Measurements from ENCODE around the gene ETV5. TPM values are rescaled to one million over a fixed set of nuclear protein-coding genes. Genes with fewer than 3 reads are reported as not detected.

The ETV5 gene
- total and polyA plus RNA-seq, 9 of the 15 experiments (the other 6 are each of a cell fraction or from before 2014, with no cell fraction given), result 9.2 to 25.9 (median 15.9) TPM

Small RNAs within 50 kb of the gene (small RNA-seq; reads per million reads assigned to genes)
- gene RF00017, result not detected

Other genes starting within 250 kb of the ETV5 start
- gene TRA2B, start 171.1 kb downstream of the ETV5 start, total RNA-seq (2014; rRNA removed), result 345 and 451 TPM in 2 replicates
- gene TRA2B, start 171.1 kb downstream of the ETV5 start, total RNA-seq (2014; rRNA removed; fragmentation: Illumina TruSeq; extraction: Trizol), result 278 and 286 TPM in 2 replicates
- gene TRA2B, start 171.1 kb downstream of the ETV5 start, total RNA-seq (2015; rRNA removed; fragmentation: Illumina TruSeq; extraction: Trizol), result 385 and 411 TPM in 2 replicates
- gene TRA2B, start 171.1 kb downstream of the ETV5 start, total RNA-seq (2021), result 244 and 254 TPM in 2 replicates
- 224 and 295 TPM in 2 replicates for gene TRA2B, start 171.1 kb downstream of the ETV5 start, polyA plus RNA-seq (2011; rRNA removed)
- 285 and 300 TPM in 2 replicates for gene TRA2B, start 171.1 kb downstream of the ETV5 start, polyA plus RNA-seq (2014; fragmentation: Illumina TruSeq; extraction: Trizol)
- gene TRA2B, start 171.1 kb downstream of the ETV5 start, polyA plus RNA-seq (2014; fragmentation: Nextera tagmentation; extraction: Ambion mirVana), result 100 to 1,000 TPM; 105 to 132 TPM
- gene TRA2B, start 171.1 kb downstream of the ETV5 start, polyA plus RNA-seq (2014; rRNA removed), result 260 and 286 TPM in 2 replicates

Data from K562 (cell line).